Activated CD4-positive, alpha-beta T cell treated with anti-CD3 and anti-CD28 coated beads for 48 hours (primary cell): ENCODE measurements around the gene MCAM.

Experiments
- DNase-seq: peaks from one replicate; pipeline ENCODE4 v3.0.0-alpha.2; 2020

MCAM gene

DNA sequence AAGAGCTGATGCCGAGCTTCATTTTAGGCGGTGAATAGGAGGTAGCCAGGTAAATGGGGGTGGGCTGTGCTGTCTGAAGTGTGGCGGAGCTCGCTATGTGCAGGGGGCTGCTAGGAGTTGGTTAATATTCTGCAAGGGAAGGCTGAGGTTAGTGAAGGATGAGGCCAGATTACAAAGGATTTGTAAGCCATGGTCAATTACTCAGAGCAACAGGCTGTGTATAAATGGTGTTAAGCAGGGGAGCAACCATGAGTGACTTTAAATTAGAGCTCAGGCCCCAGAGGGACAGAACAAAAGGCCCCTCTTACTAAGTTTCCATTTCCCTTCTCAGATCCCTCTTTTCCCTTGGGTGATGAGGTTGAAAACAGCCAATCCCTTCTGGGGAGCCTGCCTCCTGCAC, 7.3 kb upstream of the MCAM start:
- no peak for DNase-seq

- DNase-seq, result peak; percentile 91
These were observed 6.7 kb upstream of the MCAM start for GRCh38 chr11:119323532-119324033.

- DNase-seq, result no peak
These were observed 6.1 kb upstream of the MCAM start for GRCh38 chr11:119322921-119323531.

DNA sequence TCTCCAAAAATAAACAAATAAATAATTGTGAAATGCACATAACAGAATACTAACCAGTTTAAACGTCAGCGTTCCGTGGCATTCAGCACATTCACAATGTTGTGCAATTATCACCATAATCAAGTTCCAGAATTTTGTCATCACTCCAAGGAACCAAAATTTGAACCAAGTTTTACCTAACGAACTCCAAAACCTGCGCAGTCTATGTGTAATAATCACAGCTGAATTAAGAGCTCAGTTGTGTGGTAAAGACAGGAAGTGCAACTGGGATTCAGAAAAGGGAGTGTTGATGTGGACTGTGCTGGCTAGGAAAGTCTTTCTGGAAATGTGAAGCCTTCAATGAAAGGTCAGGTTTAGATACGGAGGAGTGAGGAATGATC, 5.4 kb upstream of the MCAM start:
- no peak for DNase-seq

DNA sequence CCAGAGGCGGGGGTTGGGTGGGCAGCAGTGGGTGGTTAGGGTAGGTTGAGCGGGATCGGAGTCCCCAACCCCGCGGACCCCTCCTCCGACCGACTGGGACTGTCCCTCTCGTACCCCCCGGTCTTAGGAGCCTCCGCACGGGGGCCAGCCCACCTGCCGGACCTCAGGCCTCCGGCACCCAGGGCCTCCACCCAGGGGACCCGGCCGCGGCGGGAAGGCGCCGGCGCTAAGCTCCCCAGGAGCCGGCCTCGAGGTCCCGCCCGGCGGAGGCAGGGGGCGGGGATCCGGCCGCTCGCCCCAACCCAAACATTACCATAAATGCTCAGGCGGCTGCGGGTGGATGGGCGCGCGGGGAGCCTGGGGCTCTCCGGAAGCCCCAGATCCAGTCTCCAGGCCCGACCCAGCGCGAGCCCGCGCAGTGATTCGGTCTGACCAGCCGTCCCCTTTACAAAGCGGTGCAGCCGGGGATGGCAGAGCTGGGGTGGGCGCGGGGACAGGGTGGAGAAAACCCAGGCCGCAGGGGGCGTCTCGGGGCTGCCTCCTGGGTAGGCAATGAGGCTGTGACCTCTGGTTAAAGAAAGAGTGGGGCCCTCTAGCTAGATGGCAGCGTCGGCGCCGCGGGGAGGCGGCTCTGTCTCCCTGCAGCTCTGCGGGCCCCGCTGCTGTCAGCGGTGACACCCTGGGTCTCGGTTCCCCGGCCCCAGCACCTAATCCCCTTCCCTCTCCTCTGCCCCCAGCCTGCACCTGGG, 4.0 kb upstream of the MCAM start:
- DNase-seq, result peak; percentile 70

DNA sequence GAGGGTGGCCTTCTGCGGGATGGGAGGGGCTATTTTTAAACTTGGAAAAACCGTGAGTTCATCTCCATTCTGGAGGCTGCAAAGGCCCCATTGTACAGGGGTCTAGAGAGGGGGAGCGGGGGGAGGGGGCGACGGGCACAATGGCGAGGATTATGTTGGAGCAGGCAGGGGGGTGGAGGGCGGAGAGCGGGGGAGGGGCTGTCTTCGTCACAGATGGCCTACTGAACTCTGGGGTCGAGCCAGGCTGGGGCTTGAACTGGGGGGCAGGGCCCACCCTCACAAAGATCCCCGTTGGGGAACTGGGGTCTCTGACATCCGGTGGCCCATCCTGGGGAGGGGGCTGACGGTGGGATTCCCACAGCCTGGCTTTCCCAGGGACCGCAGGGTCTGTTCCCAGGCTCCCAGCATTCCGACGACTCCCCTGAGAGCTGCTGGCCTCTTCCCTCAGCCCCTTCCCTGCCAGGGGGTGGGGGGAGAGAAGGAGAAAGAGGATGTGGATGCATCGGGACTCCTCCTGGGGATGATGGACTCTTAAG, 3.4 kb upstream of the MCAM start:
- DNase-seq, result no peak

- no peak for DNase-seq
These were observed 2.8 kb upstream of the MCAM start for GRCh38 chr11:119319700-119320239.

DNA sequence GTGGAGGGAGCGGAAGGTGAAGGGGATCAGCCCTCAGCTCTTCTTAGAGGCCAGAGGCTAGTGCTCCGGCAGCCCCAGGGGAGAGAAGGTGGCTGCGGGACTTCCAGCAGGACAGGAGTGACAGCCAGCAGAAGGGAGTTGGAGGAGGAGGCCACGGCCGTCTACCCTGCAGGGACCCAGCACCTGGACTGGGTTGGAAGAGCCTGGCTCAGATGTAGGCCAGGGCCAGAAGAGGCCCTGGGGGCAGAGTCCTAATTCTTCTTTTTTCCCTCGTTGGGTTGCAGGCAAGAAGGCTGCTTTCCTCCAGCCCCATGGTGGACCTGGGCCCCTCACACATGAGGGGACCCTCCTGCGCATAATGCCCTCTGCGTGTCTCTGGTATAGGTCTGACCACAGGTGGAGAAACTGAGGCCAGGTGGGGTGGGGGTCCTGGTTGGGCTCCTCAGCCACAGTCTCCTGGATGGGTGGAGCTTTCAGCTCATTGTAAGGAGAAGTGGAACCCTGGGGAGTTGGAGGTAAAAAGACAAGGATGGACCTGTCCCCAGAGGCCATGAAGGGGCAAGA, 2.3 kb upstream of the MCAM start:
- no peak for DNase-seq

DNA sequence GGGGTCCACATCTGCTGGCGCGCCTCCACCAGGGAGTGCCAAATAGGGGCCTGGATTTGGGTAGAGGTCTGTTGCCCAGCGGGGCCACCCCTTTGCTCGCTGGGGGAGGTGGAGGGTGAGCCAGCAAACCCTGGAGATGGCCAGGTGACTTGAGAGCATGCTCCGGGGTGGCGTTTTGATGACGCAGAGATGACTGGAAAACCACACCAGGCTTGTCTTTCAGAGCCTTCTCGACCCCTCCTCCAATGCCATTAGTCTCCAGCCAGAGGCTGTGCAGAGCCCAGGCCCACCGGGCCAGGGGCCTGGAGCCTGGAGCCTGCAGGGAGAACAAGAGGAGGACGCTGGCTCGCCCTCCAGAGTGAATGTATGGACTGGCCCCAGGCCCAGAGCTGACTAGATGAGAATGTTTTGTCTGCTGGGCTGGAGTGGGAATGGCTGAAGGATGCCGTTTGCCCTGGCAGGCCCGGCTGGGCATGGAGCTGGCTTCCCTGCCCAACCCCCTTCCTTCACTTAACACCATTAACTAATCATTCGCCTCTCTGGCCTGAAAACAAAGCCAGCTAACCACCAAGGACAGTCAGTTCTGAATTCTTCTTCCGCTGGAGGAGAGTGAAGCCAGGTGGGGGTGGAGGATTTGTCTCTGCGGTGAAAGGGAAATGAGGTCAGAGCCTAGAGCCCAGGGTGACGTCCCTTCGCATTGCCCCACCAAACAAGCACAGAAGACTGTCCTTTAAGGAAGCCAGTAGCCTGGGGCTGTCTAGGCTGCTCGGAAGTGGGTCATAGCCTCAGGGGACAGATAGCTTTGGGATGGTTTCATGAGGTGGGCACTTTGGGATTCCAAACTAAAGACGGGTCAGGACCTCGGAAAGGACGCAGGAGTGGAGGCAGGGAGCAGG, 1.6 kb upstream of the MCAM start:
- DNase-seq, result no peak

- no peak for DNase-seq
These were observed 786 bp upstream of the MCAM start for GRCh38 chr11:119317592-119318239.

- DNase-seq, result no peak
These were observed 758 bp downstream of the MCAM start for GRCh38 chr11:119316016-119316728.

- peak; percentile 60 for DNase-seq
These were observed 1.6 kb downstream of the MCAM start for GRCh38 chr11:119315131-119316015.

- DNase-seq, result no peak
These were observed 2.2 kb downstream of the MCAM start for GRCh38 chr11:119314726-119315125.

- no peak for DNase-seq
These were observed 6.3 kb downstream of the MCAM start for GRCh38 chr11:119310682-119311052.

- DNase-seq, result no peak
These were observed 6.8 kb downstream of the MCAM start for GRCh38 chr11:119309953-119310681.

GRCh38 chr11:119309411-119309810, 7.5 kb downstream of the MCAM start:
- no peak for DNase-seq

DNA sequence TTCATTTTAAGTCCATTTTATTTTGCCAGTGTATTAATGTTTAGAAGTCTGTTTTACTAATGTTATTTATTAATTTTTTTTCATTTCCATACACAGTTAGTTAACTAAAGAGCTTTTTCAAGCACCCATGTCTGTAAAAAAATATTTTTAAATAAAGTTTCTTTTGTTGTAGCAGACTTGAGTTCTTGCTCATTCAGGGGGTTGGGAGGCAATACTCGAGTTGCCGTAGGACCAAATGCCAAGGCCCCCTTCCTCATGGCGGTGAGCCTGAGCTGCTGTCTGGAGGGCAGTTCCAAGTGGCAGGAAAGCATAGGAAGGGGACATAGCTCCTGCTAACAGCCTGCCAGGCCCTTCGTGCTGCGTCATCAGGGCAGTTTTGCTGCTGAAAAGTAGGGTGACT, 9.0 kb downstream of the MCAM start:
- no peak for DNase-seq

GRCh38 chr11:119307219-119307618, 9.7 kb downstream of the MCAM start:
- DNase-seq, result no peak

GRCh38 chr11:119306373-119306890, 10.5 kb downstream of the MCAM start:
- peak; percentile 50 for DNase-seq
